HG03159 (cell line): ENCODE data around the gene MMP23B.
"Not testable (repeated sequence)": the region's sequence is repeated elsewhere in the genome, so short reads cannot be mapped to it uniquely, and the experiment has no call there.

Source experiments
- ATAC-seq: cut with Tn5 transposase; IDR thresholded peaks from one replicate; pipeline ENCODE4 v1.9.1; 2021; ENCODE audit warnings: mild to moderate bottlenecking, moderate library complexity; ENCODE audit not compliant: unreplicated experiment

MMP23B gene

DNA sequence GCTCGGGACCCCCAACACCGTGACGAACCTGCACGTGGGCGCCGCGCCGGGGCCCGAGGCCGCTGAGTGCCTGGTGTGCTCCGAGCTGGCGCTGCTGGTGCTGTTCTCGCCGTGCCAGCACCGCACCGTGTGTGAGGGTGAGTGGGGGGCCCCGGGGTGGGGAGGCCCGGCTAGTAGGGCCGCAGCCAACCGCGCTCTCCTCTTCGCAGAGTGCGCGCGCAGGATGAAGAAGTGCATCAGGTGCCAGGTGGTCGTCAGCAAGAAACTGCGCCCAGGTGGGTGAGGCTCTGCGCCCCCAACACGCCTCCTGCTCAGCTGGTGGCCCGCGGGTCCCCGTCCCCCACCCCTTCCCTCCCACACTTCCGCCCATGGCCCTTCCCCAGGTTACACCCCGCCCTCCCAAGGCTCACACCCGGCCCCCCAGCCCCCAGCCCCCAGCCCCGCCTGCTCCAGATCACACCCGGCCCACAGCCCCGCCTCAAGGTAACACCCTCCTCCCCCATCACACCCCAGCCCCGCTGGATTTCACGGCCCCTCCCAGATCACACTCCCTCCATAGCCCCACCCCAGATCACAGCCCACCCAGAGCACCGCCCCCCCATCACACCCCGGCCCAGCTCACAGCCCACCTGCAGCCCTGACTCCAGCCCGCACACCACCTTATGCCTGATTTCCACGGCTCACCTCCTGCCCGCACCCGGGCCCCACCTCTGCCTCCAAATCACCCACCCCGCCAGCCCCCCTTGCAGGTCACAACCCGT is 2.4 kb upstream of the MMP23B start:
- no peak for ATAC-seq

DNA sequence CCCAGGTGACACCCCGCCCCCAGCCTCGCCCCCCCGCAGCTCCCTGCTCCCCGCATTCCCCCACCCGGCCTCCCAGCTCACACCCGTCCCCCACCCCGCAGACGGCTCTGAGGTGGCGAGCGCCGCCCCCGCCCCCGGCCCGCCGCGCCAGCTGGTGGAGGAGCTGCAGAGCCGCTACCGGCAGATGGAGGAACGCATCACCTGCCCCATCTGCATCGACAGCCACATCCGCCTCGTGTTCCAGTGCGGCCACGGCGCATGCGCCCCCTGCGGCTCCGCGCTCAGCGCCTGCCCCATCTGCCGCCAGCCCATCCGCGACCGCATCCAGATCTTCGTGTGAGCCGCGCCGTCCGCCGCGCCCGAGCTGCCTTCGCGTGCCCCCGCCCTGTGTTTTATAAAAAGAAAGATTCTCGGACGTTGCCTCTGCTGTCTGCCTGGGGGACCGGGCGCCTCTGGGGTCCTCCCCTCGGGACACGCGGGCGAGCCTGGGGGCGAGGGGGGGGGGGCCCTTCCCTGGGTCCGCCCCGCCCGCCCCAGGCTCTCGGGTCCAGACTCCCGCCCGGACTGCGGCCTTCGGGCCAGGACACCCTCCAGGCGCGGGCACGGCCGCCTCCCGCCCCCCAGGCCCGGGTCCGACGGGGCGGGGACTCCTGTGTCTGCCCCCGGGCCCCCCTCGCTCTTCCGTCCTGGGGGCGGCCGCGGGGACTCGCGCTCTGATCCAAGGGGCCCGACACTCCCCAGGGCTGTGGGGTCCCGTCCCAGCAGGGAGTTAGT is 1.6 kb upstream of the MMP23B start:
- peak; percentile 67 for ATAC-seq

- ATAC-seq = no peak
These were observed 800 bp upstream of the MMP23B start for GRCh38 chr1:1630965-1631781.

GRCh38 chr1:1633409-1633808 is 1.4 kb downstream of the MMP23B start:
- not testable (repeated sequence) for ATAC-seq

DNA sequence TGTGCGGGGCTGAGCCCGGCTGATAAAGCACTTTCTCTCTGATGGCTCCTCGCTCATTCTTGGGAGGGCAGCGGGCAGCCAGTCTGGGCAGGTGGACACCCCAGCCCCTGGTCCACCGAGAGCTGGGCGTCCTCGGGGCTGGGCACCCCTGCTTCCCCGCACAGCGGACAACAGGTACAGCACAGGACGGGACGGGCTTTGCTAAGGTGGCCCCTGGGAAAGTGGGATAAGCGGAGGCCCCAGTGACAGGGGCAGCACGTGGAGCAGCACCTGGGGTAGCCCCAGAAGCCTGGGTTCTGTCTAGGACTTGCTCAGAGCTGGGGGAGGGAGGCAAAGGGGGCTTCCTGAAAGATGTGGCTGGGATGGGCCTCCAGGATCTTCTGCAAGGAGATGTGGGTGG is 2.6 kb downstream of the MMP23B start:
- not testable (repeated sequence) for ATAC-seq

DNA sequence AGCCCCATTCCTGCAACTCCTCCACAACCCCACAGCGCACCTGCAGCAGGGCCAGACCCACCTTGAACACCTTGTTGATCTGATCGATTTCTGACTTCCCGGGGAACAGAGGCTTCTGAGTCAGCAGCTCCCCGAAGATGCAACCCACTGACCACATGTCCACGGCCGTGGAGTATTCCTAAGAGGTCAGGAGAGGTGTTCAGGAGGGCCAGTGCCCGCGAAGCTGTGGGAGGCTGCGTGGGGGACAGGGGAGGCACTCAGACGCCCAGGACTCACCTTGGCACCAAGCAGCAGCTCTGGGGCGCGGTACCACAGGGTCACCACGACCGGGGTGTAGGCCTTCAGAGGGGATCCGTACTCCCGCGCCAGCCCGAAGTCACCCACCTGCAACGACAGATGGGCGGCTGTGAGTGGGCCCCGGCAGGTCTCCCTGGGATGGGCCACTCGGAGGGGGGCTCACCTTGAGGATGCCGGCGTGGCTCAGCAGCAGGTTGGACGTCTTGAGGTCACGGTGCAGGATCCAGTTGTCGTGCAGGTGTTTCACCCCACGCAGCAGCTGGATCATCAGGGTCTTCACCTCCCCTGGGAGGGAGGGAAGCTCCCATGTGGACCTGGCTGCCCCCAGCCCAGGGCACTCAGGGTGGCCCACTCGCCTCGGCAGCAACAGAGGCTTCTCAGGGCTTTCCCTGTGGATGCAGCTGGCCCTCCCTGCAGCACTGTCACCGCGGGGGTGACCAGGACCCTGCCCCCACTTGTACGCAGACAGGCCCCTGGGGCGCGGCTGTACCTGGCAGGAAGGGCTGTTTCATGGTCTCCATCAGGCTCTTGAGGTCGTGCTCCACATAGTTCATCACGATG is 4.9 kb downstream of the MMP23B start:
- ATAC-seq = not testable (repeated sequence)

GRCh38 chr1:1637479-1637875 is 5.5 kb downstream of the MMP23B start:
- not testable (repeated sequence) for ATAC-seq

- not testable (repeated sequence) for ATAC-seq
These were observed 6.6 kb downstream of the MMP23B start for GRCh38 chr1:1638528-1638927.

GRCh38 chr1:1639368-1639767 is 7.4 kb downstream of the MMP23B start:
- ATAC-seq = not testable (repeated sequence)

DNA sequence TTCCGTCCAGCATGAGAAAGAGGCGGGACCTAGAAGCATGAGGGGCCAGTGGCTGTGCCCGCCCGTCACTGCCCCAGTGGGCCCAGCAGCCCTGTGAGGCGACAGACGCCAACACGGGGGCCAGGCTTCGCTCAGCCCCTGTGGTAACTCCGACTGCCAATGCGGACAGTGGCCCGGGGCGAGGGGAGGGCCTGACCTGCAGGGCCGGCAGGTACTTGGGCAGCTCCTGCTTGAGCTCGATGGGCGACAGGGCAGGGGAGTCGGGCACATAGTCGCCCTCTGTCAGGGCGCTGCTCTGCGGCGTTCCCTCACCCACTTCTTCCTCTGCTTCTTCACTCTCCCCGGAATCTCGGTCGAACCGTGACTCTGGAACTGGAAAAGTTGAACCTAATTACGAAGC is 8.1 kb downstream of the MMP23B start:
- not testable (repeated sequence) for ATAC-seq

GRCh38 chr1:1640711-1641461 is 8.9 kb downstream of the MMP23B start:
- not testable (repeated sequence) for ATAC-seq

DNA sequence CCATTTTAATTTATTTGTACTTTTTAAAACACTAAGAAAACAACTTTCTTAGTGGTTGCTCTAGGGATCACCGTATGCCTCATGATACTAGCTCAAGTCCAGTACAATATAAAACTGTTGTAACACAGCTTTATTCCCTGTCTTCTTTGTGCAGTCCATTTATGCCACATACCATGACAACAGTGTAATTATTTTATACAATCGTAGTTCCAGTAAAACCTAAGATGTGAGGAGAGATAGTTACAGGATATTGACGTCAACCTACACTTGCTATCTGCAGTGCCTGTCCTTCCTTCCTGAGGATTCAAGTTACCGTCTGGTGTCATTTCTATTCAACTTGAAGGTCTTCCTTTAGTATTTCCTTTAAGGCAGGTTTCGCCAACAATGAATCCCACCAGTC is 14.4 kb downstream of the MMP23B start:
- not testable (repeated sequence) for ATAC-seq

GRCh38 chr1:1647567-1648241 is 15.7 kb downstream of the MMP23B start:
- ATAC-seq = not testable (repeated sequence)

- not testable (repeated sequence) for ATAC-seq
These were observed 16.3 kb downstream of the MMP23B start for GRCh38 chr1:1648265-1648664.

GRCh38 chr1:1658583-1659549 is 26.9 kb downstream of the MMP23B start, which contains the start of gene CDK11B:
TSS of gene CDK11B (minus strand) at chr1:1659004. CDS start at chr1:1657485, 1,519 bp downstream.
- ATAC-seq = peak; percentile 73

DNA sequence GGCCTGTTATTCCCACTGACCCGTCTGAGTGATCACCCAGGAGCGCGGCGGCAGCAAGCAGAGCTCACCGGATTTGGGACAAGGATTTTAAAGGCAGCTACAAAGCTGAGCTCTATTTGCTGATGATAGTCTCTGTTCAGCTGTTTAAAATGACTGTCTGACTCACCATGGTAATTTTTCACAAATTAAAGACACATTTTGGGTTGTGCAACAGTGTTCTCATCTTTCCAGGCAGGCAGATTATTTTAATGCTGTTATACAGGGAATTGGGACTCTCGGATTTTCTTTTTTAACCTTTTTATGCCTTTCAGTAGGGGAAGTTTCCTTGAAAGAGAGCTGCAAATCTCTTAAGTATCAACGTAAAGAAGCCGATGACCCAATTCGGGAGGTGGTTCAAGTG is 30.4 kb downstream of the MMP23B start:
- ATAC-seq = not testable (repeated sequence)

DNA sequence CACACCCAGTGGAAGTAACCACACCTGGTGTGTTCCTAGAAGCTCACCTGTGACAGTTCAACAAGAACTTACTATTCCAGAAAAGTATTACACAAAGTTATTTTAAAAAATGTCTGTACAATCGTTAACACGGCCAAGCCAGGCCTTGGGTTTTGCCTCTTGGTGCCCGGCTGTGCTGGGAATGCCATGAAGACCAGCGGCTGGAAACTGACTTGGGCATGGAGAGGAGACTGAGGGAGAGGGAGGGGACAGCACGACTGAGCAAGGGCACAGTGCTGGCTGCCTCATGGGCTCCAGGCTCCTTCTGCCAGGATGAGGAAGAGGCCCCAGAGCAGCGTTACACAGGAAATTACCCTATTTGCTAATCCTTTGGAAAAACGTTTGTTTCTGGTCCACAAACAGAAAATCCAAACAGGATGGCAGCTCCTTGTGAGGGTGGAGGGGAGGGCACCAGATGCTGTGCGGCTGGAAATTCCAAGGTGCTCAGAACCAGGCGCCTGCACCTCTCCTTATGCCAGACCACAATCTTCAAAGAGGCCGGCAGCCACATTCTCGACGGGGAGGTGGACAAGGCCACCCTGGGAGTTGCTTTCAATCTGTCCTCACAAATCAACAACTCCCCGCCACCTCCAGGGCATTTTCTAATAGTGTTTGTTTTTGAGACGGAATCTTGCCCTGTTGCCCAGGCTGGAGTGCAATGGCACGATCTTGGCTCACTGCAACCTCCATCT is 31.0 kb downstream of the MMP23B start:
- not testable (repeated sequence) for ATAC-seq
